ENCODE measurements around the gene ZNF597.
"Not testable (repeated sequence)": the region's sequence is repeated elsewhere in the genome, so short reads cannot be mapped to it uniquely, and the experiment has no call there.

ZNF597 gene

DNA sequence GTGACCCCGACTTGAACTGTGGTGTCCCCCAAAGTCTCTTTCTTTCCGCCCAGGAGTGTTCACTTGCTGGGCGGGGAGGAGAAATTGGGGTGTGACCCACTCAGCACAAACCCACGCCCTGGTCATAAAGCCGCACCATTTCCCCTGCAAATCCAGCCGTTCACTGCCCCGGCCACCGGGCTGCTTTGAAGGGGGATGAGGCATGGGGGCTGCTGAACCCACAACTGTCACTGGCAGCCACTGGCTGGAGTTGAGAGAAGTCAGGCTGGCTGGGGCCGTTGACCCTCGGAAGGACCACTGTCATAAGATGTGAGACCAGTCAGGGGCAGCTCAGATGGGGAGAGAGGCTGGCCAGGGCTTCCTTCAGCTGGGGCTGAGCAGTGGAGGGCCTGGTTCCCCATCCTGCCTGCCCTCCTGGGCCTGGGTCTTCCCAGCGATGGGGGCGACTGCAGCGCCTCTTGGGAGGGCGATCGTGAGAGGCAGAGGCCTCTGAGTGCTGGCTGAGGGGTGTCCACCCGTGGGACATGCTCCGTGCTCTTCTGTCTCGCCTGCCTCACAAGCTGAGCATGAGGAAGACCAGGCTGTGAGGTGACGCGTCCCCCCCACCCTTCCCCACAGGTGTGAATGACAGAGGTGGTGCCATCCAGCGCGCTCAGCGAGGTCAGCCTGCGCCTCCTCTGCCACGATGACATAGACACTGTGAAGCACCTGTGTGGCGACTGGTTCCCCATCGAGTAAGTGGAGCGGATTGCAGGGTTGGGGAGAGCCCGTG is 32.5 kb upstream of the ZNF597 start:
- TF ChIP-seq, protein P1, sequence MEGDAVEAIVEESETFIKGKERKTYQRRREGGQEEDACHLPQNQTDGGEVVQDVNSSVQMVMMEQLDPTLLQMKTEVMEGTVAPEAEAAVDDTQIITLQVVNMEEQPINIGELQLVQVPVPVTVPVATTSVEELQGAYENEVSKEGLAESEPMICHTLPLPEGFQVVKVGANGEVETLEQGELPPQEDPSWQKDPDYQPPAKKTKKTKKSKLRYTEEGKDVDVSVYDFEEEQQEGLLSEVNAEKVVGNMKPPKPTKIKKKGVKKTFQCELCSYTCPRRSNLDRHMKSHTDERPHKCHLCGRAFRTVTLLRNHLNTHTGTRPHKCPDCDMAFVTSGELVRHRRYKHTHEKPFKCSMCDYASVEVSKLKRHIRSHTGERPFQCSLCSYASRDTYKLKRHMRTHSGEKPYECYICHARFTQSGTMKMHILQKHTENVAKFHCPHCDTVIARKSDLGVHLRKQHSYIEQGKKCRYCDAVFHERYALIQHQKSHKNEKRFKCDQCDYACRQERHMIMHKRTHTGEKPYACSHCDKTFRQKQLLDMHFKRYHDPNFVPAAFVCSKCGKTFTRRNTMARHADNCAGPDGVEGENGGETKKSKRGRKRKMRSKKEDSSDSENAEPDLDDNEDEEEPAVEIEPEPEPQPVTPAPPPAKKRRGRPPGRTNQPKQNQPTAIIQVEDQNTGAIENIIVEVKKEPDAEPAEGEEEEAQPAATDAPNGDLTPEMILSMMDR (IDR thresholded peaks at IDR 0.05; ENCODE audit: low read depth, low read length) = no peak
- TF ChIP-seq MYC (IDR thresholded peaks at IDR 0.05; ENCODE audit: low read depth, low read length) (no peak), POLR2A (IDR thresholded peaks at IDR 0.05; ENCODE audit: extremely low read depth, insufficient read length) (no peak)
- TF ChIP-seq, protein P2, sequence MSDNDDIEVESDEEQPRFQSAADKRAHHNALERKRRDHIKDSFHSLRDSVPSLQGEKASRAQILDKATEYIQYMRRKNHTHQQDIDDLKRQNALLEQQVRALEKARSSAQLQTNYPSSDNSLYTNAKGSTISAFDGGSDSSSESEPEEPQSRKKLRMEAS (IDR thresholded peaks at IDR 0.05; ENCODE audit: low read depth, low read length) = no peak
- H3K4me3 ChIP-seq (ENCODE audit: low read depth, low read length) = no peak overlapping the region
- no peak for DNase-seq (ENCODE audit: low read depth)

DNA sequence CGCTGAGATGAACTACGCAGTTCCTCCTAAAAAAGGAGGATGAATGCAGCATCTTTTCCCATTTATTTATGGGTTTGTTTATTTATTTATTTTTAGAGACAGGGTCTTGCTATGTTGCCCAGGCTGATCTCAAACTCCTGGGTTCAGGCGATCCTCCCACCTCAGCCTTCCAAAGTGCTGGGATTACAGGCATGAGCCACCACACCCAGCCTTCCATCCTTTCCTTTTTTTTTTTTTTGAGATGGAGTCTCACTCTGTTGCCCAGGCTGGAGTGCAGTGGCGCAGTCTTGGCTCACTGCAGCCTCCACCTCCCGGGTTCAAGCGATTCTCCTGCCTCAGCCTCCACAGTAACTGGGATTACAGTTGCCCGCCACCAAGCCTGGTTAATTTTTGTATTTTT is 31.6 kb upstream of the ZNF597 start:
- DNase-seq (ENCODE audit: low read depth); H3K4me3 ChIP-seq (ENCODE audit: low read depth, low read length): not testable (repeated sequence)

DNA sequence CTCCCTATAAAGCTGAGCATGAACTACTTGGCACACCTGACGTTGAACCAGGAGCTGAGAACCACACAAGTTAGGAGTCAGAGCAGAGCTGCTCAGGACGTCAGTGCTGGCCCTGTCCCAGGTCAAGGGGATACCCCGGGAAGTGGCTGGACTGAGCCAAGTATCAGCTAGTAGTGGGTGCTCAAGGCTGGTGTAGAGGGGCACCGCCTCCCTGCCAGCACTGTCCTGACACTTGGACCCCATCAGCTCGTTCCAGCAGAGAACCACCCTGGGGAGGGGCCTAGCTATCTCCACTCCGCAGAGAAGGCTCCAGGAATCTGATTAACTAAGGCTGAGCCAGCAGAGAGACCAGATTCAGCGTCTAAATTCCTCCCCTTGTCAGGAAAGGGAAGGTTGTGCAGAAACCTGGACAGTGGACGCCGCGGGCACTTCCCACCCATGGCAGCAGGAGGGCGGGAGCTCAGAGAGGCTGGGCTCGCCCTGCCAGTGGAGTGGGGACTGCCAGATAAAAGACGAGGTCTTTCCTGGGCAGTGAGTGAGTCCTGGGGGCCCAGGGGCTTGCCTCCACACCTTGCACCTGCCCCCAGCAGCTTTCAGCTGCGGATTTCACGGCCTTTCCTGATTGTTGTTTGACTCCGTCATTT is 31.0 kb upstream of the ZNF597 start:
- DNase-seq (ENCODE audit: low read depth) = no peak
- H3K4me3 ChIP-seq (ENCODE audit: low read depth, low read length) = no peak overlapping the region
- TF ChIP-seq, protein P2 (IDR thresholded peaks at IDR 0.05; ENCODE audit: low read depth, low read length) = no peak
- no peak for TF ChIP-seq MYC (IDR thresholded peaks at IDR 0.05; ENCODE audit: low read depth, low read length)
- TF ChIP-seq POLR2A (IDR thresholded peaks at IDR 0.05; ENCODE audit: extremely low read depth, insufficient read length) = no peak
- TF ChIP-seq, protein P1 (IDR thresholded peaks at IDR 0.05; ENCODE audit: low read depth, low read length) = no peak

DNA sequence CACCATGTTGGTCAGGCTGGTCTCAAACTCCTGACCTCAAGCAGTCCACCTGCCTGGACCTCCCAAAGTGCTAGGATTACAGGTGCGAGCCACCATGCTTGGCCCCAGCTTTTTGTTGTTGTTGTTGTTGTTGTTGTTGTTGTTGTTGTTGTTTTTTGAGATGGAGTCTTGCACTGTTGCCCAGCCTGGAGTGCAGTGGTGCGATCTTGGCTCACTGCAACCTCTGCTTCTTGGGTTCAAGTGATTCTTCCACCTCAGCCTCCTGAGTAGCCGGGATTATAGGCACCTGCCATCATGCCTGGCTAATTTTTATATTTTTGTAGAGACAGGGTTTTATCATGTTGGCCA is 30.3 kb upstream of the ZNF597 start:
- not testable (repeated sequence) for DNase-seq (ENCODE audit: low read depth); H3K4me3 ChIP-seq (ENCODE audit: low read depth, low read length)

DNA sequence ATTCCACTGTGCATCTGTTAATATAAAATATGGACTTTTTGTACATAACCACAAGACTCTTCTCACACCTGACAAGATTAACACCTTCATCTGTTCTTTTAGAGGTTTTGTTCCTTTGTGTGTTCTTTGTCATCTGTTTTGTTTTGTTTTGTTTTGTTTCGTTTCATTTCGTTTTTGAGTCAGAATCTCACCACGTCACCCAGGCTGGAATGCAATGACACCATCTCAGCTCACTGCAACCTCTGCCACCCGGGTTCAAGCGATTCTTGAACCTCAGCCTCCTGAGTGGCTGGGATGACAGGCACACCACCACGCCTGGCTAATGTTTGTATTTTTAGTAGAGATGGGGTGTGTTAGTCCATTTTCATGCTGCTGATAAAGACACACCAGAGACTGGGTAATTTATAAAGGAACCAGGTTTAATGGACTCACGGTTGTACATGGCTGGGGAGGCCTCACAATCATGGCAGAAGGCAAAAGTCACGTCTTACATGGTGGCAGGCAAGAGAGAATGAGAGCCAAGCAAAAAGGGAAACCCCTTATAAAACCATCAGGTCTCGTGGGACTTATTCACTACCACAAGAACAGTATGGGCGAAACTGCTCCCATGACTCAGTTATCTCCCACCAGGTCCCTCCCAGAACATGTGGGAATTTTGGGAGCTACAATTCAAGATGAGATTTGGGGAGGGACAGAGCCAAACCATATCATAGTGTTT is 29.7 kb upstream of the ZNF597 start:
- TF ChIP-seq POLR2A (IDR thresholded peaks at IDR 0.05; ENCODE audit: extremely low read depth, insufficient read length) (no peak), MYC (IDR thresholded peaks at IDR 0.05; ENCODE audit: low read depth, low read length) (no peak)
- TF ChIP-seq, protein P1 (IDR thresholded peaks at IDR 0.05; ENCODE audit: low read depth, low read length) = no peak
- TF ChIP-seq, protein P2 (IDR thresholded peaks at IDR 0.05; ENCODE audit: low read depth, low read length) = no peak
- no peak for DNase-seq (ENCODE audit: low read depth)
- H3K4me3 ChIP-seq (ENCODE audit: low read depth, low read length) = no peak overlapping the region

GRCh38 chr16:3471518-3472176 is 28.3 kb upstream of the ZNF597 start:
- no peak for DNase-seq (ENCODE audit: low read depth)
- TF ChIP-seq, protein P1 (IDR thresholded peaks at IDR 0.05; ENCODE audit: low read depth, low read length) = no peak
- TF ChIP-seq POLR2A (IDR thresholded peaks at IDR 0.05; ENCODE audit: extremely low read depth, insufficient read length) = no peak
- TF ChIP-seq, protein P2 (IDR thresholded peaks at IDR 0.05; ENCODE audit: low read depth, low read length) = no peak
- no peak for TF ChIP-seq MYC (IDR thresholded peaks at IDR 0.05; ENCODE audit: low read depth, low read length)

More at GRCh38 chr16:3471518-3472176, 28.3 kb upstream of the ZNF597 start:
- no peak overlapping the region for H3K4me3 ChIP-seq (ENCODE audit: low read depth, low read length)
